ENCODE results near the gene FIBP.

The FIBP gene

DNA sequence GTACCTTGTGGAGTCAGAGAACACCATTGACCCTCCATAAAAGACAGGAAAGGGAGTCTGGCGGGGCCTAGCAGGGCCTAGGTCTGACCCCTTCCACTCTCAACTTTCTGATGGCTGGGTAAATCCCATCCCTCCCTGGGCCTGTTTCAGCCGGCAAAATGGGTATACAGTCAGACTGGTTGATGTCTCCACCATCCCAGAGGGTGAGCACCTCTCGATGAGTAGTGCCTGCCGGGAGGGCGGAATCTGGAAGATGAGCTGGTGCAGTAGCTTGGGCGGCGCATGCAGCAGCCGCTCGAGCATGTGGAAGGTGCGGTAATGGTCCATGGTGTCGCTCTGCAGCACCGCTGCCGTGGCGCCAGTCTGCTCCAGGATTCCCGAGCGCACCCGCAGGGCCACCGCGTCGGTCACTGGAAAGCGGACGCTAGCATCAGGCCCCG is 528 bp downstream of the FIBP start:
- peak overlapping the region; percentile 89 to 91 for H3K9ac ChIP-seq (ENCODE audit: low read length in 2 of 2)

DNA sequence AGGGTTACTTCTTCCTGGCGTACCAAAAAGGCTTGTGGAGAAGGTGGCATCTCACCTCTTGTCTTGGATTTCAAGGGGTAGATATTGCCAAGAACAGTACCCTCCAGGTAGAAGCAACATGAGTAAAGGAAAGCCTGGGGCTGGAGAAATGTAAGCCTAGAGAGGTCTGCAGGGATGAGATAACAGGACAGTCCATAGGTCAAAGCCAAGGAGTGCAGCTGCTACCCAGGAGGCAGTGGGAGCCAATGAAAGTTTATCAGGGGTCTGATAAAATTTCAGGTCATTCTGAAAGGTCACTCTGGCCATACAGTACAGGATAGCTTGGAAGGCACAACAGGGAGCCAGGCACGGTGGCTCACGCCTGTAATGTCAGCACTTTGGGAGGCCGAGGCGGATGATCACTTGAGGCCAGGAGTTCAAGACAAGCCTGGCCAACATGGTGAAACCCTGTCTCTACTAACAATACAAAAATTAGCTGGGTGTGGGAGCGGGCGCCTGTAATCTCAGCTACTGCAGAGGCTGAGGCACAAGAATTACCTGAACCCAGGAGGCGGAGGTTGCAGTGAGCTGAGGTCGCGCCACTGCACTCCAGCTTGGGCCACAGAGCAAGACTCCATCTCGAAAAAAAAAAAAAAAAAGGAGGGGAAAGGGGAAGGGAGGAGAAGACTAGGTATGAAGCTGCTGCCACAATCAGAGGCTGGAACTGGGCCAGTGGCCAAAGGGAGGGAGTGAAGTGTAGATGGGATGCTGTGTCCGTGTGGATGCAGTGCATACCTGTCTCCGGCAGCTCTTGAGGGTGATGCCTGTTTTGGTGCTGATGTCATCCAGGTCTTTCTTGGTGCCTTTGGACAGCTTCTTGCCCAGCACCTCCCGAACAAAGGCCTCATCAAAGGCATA is 1.2 kb downstream of the FIBP start:
- H3K9ac ChIP-seq (ENCODE audit: low read length in 2 of 2) = peak overlapping the region; percentile 89 to 91
- no peaks in the 10 kb centered on the region for H3K27me3 ChIP-seq (ENCODE audit: control insufficient read depth in 1 of 2, insufficient read depth in 2 of 2, low read length in 2 of 2)
- H3K27ac ChIP-seq (ENCODE audit: low read length) = peak overlapping the region; percentile 99
- H3K36me3 ChIP-seq (ENCODE audit: control insufficient read depth in 2 of 2, insufficient read depth in 2 of 2, low read length in 2 of 2) = peaks cover 21 to 22% of the 10 kb centered on the region in 2 donors
- H3K4me1 ChIP-seq (ENCODE audit: control insufficient read depth, insufficient read depth, low read length) = peaks cover 61% of the 10 kb centered on the region
- peak overlapping the region; percentile 89 to 93 for H3K4me3 ChIP-seq (ENCODE audit: low read length in 2 of 2)
- H3K9me3 ChIP-seq (ENCODE audit: control insufficient read depth in 2 of 2, low read length in 2 of 2) = no peaks in the 10 kb centered on the region

More for the DNA sequence above, 528 bp downstream of the FIBP start:
- Histone ChIP-seq H3K36me3 (ENCODE audit: control insufficient read depth in 2 of 2, insufficient read depth in 2 of 2, low read length in 2 of 2) (peaks cover 16 to 22% of the 10 kb centered on the region in 2 donors), H3K27ac (ENCODE audit: low read length) (peak overlapping the region; percentile 99), H3K27me3 (ENCODE audit: control insufficient read depth in 1 of 2, insufficient read depth in 2 of 2, low read length in 2 of 2) (no peaks in the 10 kb centered on the region), H3K4me1 (ENCODE audit: control insufficient read depth, insufficient read depth, low read length) (peaks cover 68% of the 10 kb centered on the region), H3K4me3 (ENCODE audit: low read length in 2 of 2) (peak overlapping the region; percentile 89 to 93), H3K9me3 (ENCODE audit: control insufficient read depth in 2 of 2, low read length in 2 of 2) (no peaks in the 10 kb centered on the region)

- Histone ChIP-seq H3K4me1 (ENCODE audit: control insufficient read depth, insufficient read depth, low read length) (peaks cover 51% of the 10 kb centered on the region), H3K9me3 (ENCODE audit: control insufficient read depth in 2 of 2, low read length in 2 of 2) (no peaks in the 10 kb centered on the region), H3K4me3 (ENCODE audit: low read length in 2 of 2) (no peak overlapping the region), H3K27me3 (ENCODE audit: control insufficient read depth in 1 of 2, insufficient read depth in 2 of 2, low read length in 2 of 2) (no peaks in the 10 kb centered on the region), H3K27ac (ENCODE audit: low read length) (no peak overlapping the region), H3K9ac (ENCODE audit: low read length in 2 of 2) (no peak overlapping the region), H3K36me3 (ENCODE audit: control insufficient read depth in 2 of 2, insufficient read depth in 2 of 2, low read length in 2 of 2) (peaks cover 21 to 22% of the 10 kb centered on the region in 2 donors)
Measured at GRCh38 chr11:65885808-65886536, 2.3 kb downstream of the FIBP start.

GRCh38 chr11:65885231-65885630 is 3.0 kb downstream of the FIBP start:
- Histone ChIP-seq H3K9me3 (ENCODE audit: control insufficient read depth in 2 of 2, low read length in 2 of 2) (no peaks in the 10 kb centered on the region), H3K4me3 (ENCODE audit: low read length in 2 of 2) (no peak overlapping the region), H3K27ac (ENCODE audit: low read length) (peak overlapping the region; percentile 18), H3K27me3 (ENCODE audit: control insufficient read depth in 1 of 2, insufficient read depth in 2 of 2, low read length in 2 of 2) (no peaks in the 10 kb centered on the region), H3K4me1 (ENCODE audit: control insufficient read depth, insufficient read depth, low read length) (peaks cover 47% of the 10 kb centered on the region), H3K36me3 (ENCODE audit: control insufficient read depth in 2 of 2, insufficient read depth in 2 of 2, low read length in 2 of 2) (peaks cover 21 to 22% of the 10 kb centered on the region in 2 donors), H3K9ac (ENCODE audit: low read length in 2 of 2) (no peak overlapping the region)

DNA sequence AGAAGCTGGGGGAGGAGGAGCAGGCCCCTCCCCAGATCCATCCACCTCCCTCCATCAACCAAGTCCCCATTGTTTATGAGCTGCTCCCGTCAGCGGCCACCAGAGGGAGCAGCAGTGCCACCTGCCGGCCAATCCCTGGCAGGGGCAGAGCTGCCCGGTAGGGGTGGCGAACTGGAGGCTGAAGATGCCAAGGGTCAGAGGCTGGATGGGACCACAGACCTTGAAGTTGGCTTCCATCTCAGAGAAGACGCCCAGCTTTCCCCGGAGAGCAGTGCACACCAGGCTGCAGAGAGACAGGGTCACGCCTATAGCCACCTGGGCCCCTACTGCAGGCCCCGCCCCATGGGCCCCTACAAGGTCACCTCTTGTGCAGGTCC is 3.6 kb downstream of the FIBP start:
- H3K9me3 ChIP-seq (ENCODE audit: control insufficient read depth in 2 of 2, low read length in 2 of 2) = no peaks in the 10 kb centered on the region
- no peaks in the 10 kb centered on the region for H3K27me3 ChIP-seq (ENCODE audit: control insufficient read depth in 1 of 2, insufficient read depth in 2 of 2, low read length in 2 of 2)
- peak overlapping the region; percentile 18 for H3K27ac ChIP-seq (ENCODE audit: low read length)
- H3K4me1 ChIP-seq (ENCODE audit: control insufficient read depth, insufficient read depth, low read length) = peaks cover 42% of the 10 kb centered on the region
- peaks cover 21 to 22% of the 10 kb centered on the region in 2 donors for H3K36me3 ChIP-seq (ENCODE audit: control insufficient read depth in 2 of 2, insufficient read depth in 2 of 2, low read length in 2 of 2)
- no peak overlapping the region for H3K9ac ChIP-seq (ENCODE audit: low read length in 2 of 2)
- peak overlapping the region in 1 of 2 donors; percentile 35 for H3K4me3 ChIP-seq (ENCODE audit: low read length in 2 of 2)

- no peaks in the 10 kb centered on the region for H3K9me3 ChIP-seq (ENCODE audit: control insufficient read depth in 2 of 2, low read length in 2 of 2)
Measured at GRCh38 chr11:65883786-65884715, 4.2 kb downstream of the FIBP start.

GRCh38 chr11:65883058-65883761 is 5.1 kb downstream of the FIBP start:
- Histone ChIP-seq H3K4me3 (ENCODE audit: low read length in 2 of 2) (no peak overlapping the region), H3K9me3 (ENCODE audit: control insufficient read depth in 2 of 2, low read length in 2 of 2) (no peaks in the 10 kb centered on the region), H3K36me3 (ENCODE audit: control insufficient read depth in 2 of 2, insufficient read depth in 2 of 2, low read length in 2 of 2) (peaks cover 21 to 22% of the 10 kb centered on the region in 2 donors), H3K4me1 (ENCODE audit: control insufficient read depth, insufficient read depth, low read length) (peaks cover 27% of the 10 kb centered on the region), H3K9ac (ENCODE audit: low read length in 2 of 2) (no peak overlapping the region), H3K27ac (ENCODE audit: low read length) (no peak overlapping the region), H3K27me3 (ENCODE audit: control insufficient read depth in 1 of 2, insufficient read depth in 2 of 2, low read length in 2 of 2) (no peaks in the 10 kb centered on the region)

More at GRCh38 chr11:65883786-65884715, 4.2 kb downstream of the FIBP start:
- H3K9ac ChIP-seq (ENCODE audit: low read length in 2 of 2) = no peak overlapping the region
- H3K4me1 ChIP-seq (ENCODE audit: control insufficient read depth, insufficient read depth, low read length) = peaks cover 35% of the 10 kb centered on the region
- H3K4me3 ChIP-seq (ENCODE audit: low read length in 2 of 2) = peak overlapping the region in 1 of 2 donors; percentile 35
- H3K27ac ChIP-seq (ENCODE audit: low read length) = peak overlapping the region; percentile 11
- no peaks in the 10 kb centered on the region for H3K27me3 ChIP-seq (ENCODE audit: control insufficient read depth in 1 of 2, insufficient read depth in 2 of 2, low read length in 2 of 2)
- peaks cover 21 to 22% of the 10 kb centered on the region in 2 donors for H3K36me3 ChIP-seq (ENCODE audit: control insufficient read depth in 2 of 2, insufficient read depth in 2 of 2, low read length in 2 of 2)

DNA sequence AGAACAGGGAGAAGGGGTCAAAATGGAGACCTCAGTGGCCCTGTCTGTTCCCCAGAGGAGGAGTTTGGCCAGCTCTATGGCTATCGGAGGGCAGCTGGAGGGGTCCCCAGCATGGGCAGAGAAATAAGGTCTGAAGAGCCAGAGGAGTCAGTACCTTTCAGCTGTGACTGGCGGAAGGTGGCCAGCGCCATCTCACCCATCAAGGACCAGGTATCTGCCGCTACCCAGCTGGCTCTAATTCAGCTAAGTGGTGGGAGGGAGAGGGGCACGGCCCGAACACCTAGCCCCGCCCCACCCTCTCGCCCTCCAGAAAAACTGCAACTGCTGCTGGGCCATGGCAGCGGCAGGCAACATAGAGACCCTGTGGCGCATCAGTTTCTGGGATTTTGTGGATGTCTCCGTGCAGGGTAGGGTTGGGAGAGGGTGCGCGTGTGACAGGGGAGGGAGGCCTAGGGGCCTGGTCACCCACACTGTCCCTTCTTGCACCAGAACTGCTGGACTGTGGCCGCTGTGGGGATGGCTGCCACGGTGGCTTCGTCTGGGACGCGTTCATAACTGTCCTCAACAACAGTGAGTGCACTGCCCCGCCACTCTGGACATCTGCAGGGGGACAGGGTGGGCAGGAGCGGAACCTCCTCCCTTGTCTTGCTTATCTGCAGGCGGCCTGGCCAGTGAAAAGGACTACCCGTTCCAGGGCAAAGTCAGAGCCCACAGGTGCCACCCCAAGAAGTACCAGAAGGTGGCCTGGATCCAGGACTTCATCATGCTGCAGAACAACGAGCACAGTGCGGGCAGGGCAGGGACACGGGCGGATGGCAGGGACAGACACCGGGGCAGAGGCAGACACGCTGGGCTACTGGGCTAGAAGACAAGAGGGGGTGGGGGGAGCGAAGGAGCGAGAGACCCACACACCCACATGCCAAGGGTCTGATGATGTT is 5.9 kb downstream of the FIBP start:
- Histone ChIP-seq H3K4me1 (ENCODE audit: control insufficient read depth, insufficient read depth, low read length) (peaks cover 19% of the 10 kb centered on the region), H3K27ac (ENCODE audit: low read length) (no peak overlapping the region), H3K4me3 (ENCODE audit: low read length in 2 of 2) (no peak overlapping the region), H3K9me3 (ENCODE audit: control insufficient read depth in 2 of 2, low read length in 2 of 2) (no peaks in the 10 kb centered on the region), H3K36me3 (ENCODE audit: control insufficient read depth in 2 of 2, insufficient read depth in 2 of 2, low read length in 2 of 2) (peaks cover 21 to 22% of the 10 kb centered on the region in 2 donors), H3K9ac (ENCODE audit: low read length in 2 of 2) (no peak overlapping the region), H3K27me3 (ENCODE audit: control insufficient read depth in 1 of 2, insufficient read depth in 2 of 2, low read length in 2 of 2) (no peaks in the 10 kb centered on the region)

GRCh38 chr11:65880844-65881421 is 7.3 kb downstream of the FIBP start:
- H3K4me3 ChIP-seq (ENCODE audit: low read length in 2 of 2) = no peak overlapping the region
- peaks cover 14% of the 10 kb centered on the region for H3K4me1 ChIP-seq (ENCODE audit: control insufficient read depth, insufficient read depth, low read length)
- no peak overlapping the region for H3K9ac ChIP-seq (ENCODE audit: low read length in 2 of 2)
- no peaks in the 10 kb centered on the region for H3K27me3 ChIP-seq (ENCODE audit: control insufficient read depth in 1 of 2, insufficient read depth in 2 of 2, low read length in 2 of 2)
- peaks cover 14 to 19% of the 10 kb centered on the region in 2 donors for H3K36me3 ChIP-seq (ENCODE audit: control insufficient read depth in 2 of 2, insufficient read depth in 2 of 2, low read length in 2 of 2)
- H3K9me3 ChIP-seq (ENCODE audit: control insufficient read depth in 2 of 2, low read length in 2 of 2) = no peaks in the 10 kb centered on the region
- H3K27ac ChIP-seq (ENCODE audit: low read length) = no peak overlapping the region
